ENCODE data around the gene NUMA1. TPM values are rescaled to one million over a fixed set of nuclear protein-coding genes. Genes with fewer than 3 reads are reported as not detected.

Gene NUMA1
- total RNA-seq, 2 experiments from 2014 or later, result 189 to 194 TPM

DNA sequence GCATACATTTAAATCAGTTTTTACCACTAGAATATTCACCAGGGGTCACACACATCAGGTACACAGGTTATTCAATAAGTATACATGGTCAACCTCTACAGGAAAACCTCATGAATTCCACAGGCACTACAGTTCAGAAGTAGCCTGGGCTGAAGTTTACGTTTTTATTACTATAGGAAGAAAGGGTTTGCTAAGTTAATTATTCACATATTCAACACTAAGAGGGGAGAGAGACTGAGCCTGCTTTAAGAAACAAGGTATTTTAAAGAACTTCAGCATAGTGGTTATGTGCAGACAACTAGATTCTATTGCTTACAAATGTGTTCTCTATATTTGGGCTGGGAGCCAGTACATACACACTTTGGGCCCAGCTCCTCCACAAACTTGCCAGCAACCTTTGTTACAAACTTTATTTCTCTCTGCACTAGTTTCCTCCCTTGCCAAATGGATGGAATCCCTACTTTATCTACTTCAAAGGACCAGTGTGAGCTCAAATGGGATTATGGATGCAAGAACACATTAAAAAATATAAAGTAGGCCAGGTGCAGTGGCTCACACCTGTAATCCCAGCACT, 49.8 kb downstream of the NUMA1 start:
- peaks cover 26% of the 10 kb centered on the region for H3K36me3 Mint-ChIP-seq (ENCODE audit: low read depth)
- H3K4me1 Mint-ChIP-seq (ENCODE audit: low read depth), result peaks cover 42% of the 10 kb centered on the region
- peak overlapping the region; percentile 13 for H3K27ac Mint-ChIP-seq
- CTCF ChIA-PET, result interaction anchor here (0.6 to 10.1 kb wide), 7 partner anchors 9 to 400 kb away, joined by 3 to 162 read pairs (median 4); no protein-coding TSS in a partner anchor
- no peaks in the 10 kb centered on the region for H3K27me3 Mint-ChIP-seq (ENCODE audit: low read depth)
- intact Hi-C loops (cut with micrococcal nuclease), result no loop called here
- no peaks in the 10 kb centered on the region for H3K9me3 Mint-ChIP-seq
- no peak overlapping the region for H3K4me3 Mint-ChIP-seq
- DNase-seq, result no peak

- intact Hi-C loops (cut with micrococcal nuclease), result loop anchor here (10.0 kb wide), 1 partner anchor 409 kb away; the partner anchor contains the start of gene CLPB
- H3K4me3 Mint-ChIP-seq, result no peak overlapping the region
- peak overlapping the region; percentile 84 for H3K27ac Mint-ChIP-seq
- peaks cover 31% of the 10 kb centered on the region for H3K36me3 Mint-ChIP-seq (ENCODE audit: low read depth)
- CTCF ChIA-PET, result interaction anchor here (0.7 to 10.1 kb wide), 11 partner anchors 9 to 118 kb away, joined by 4 to 162 read pairs (median 18); no protein-coding TSS in a partner anchor
- H3K4me1 Mint-ChIP-seq (ENCODE audit: low read depth), result peaks cover 37% of the 10 kb centered on the region
- no peaks in the 10 kb centered on the region for H3K9me3 Mint-ChIP-seq
- no peaks in the 10 kb centered on the region for H3K27me3 Mint-ChIP-seq (ENCODE audit: low read depth)
- DNase-seq, result no peak
Measured at GRCh38 chr11:72026090-72026489, 54.3 kb downstream of the NUMA1 start.

GRCh38 chr11:72024069-72024754, 56.1 kb downstream of the NUMA1 start:
- CTCF ChIA-PET, result interaction anchor here (0.5 to 10.1 kb wide), 25 partner anchors 9 to 407 kb away, joined by 3 to 162 read pairs (median 8); partner anchors contain the start of gene IL18BP

DNA sequence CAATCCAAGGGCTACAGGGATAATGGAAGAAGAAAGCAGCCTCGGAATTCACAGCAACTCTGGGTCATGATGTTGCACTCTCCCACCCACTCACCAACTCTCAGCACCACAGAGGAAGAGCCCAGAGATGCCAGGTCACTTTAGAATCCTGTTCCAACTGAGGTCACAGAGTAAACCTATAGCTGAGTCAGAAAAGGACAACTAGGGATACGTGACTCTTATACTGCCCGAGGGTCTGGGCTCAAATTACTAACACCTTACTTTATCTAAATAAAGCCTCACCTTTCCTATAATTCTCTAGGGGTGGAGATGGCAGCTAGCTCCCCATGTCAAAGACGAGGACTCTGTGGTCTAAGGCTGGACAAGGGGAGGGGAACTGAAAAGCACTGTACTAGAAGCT, 57.0 kb downstream of the NUMA1 start:
- Mint-ChIP-seq H3K9me3 (no peaks in the 10 kb centered on the region), H3K27ac (no peak overlapping the region), H3K4me3 (no peak overlapping the region), H3K27me3 (ENCODE audit: low read depth) (no peaks in the 10 kb centered on the region), H3K36me3 (ENCODE audit: low read depth) (peaks cover 50% of the 10 kb centered on the region), H3K4me1 (ENCODE audit: low read depth) (peaks cover 25% of the 10 kb centered on the region)
- DNase-seq, result no peak
- intact Hi-C loops (cut with micrococcal nuclease), result loop anchor here (10.0 kb wide), 1 partner anchor 411 kb away; the partner anchor contains the start of gene CLPB
- CTCF ChIA-PET, result interaction anchor here (0.6 to 10.1 kb wide), 8 partner anchors 10 to 121 kb away, joined by 3 to 162 read pairs (median 6); no protein-coding TSS in a partner anchor

More at GRCh38 chr11:72024069-72024754, 56.1 kb downstream of the NUMA1 start:
- H3K27ac Mint-ChIP-seq, result peak overlapping the region; percentile 84
- peaks cover 31% of the 10 kb centered on the region for H3K4me1 Mint-ChIP-seq (ENCODE audit: low read depth)
- H3K27me3 Mint-ChIP-seq (ENCODE audit: low read depth), result no peaks in the 10 kb centered on the region
- H3K36me3 Mint-ChIP-seq (ENCODE audit: low read depth), result peaks cover 46% of the 10 kb centered on the region
- H3K4me3 Mint-ChIP-seq, result no peak overlapping the region
- intact Hi-C loops (cut with micrococcal nuclease), result loop anchor here (2.0 to 10.0 kb wide), 2 partner anchors 57 to 411 kb away; partner anchors contain the start of genes CLPB, LRRC51 and NUMA1
- no peak for DNase-seq
- no peaks in the 10 kb centered on the region for H3K9me3 Mint-ChIP-seq

- CTCF ChIA-PET, result interaction anchor here (0.6 to 0.8 kb wide), 3 partner anchors 10 to 126 kb away, joined by 3 to 4 read pairs (median 4); no protein-coding TSS in a partner anchor
- DNase-seq, result no peak
- no peak overlapping the region for H3K4me3 Mint-ChIP-seq
- peaks cover 64% of the 10 kb centered on the region for H3K36me3 Mint-ChIP-seq (ENCODE audit: low read depth)
- intact Hi-C loops (cut with micrococcal nuclease), result no loop called here
- H3K27ac Mint-ChIP-seq, result no peak overlapping the region
- H3K27me3 Mint-ChIP-seq (ENCODE audit: low read depth), result no peaks in the 10 kb centered on the region
- no peaks in the 10 kb centered on the region for H3K9me3 Mint-ChIP-seq
- H3K4me1 Mint-ChIP-seq (ENCODE audit: low read depth), result no peaks in the 10 kb centered on the region
Measured at GRCh38 chr11:72018171-72018570, 62.2 kb downstream of the NUMA1 start.

- intact Hi-C loops (cut with micrococcal nuclease), result no loop called here
- peak; percentile 35 for DNase-seq
- H3K4me1 Mint-ChIP-seq (ENCODE audit: low read depth), result no peaks in the 10 kb centered on the region
- H3K27me3 Mint-ChIP-seq (ENCODE audit: low read depth), result no peaks in the 10 kb centered on the region
- H3K4me3 Mint-ChIP-seq, result no peak overlapping the region
- H3K9me3 Mint-ChIP-seq, result no peaks in the 10 kb centered on the region
- peaks cover 61% of the 10 kb centered on the region for H3K36me3 Mint-ChIP-seq (ENCODE audit: low read depth)
- peak overlapping the region; percentile 46 for H3K27ac Mint-ChIP-seq
- CTCF ChIA-PET, result interaction anchor here (0.6 to 2.5 kb wide), 8 partner anchors 10 to 168 kb away, joined by 3 to 9 read pairs (median 4); no protein-coding TSS in a partner anchor
Measured at GRCh38 chr11:72015511-72016061, 64.8 kb downstream of the NUMA1 start.

DNA sequence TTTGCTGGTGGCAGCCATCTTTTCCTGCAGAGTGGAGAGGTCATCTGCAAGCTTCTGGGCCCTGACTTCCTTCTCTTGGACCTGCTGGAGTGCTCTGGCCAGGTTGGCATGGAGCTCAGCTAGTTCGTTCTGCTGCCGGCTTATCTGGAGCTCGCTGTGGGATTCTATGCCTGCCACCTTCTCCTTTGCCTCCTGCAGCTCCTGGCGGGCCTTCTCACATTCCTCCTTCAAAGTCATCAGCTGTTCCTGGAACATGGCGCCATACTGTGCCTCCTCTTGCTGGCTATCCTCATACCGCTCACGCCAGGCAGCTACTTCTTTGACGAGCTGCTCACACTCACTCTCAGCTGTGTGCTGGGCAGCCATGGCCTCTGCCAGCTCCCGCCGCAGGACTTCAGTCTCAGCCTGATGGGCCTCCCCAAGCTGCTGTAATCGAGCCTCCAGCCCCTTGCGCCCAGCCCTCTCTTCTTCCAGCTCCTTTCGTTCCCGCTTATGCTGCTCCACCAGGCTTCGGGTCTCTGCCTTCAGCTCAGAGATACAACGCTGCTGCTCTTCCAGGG, 65.5 kb downstream of the NUMA1 start:
- no peaks in the 10 kb centered on the region for H3K27me3 Mint-ChIP-seq (ENCODE audit: low read depth)
- no peak for DNase-seq
- H3K36me3 Mint-ChIP-seq (ENCODE audit: low read depth), result peaks cover 55% of the 10 kb centered on the region
- intact Hi-C loops (cut with micrococcal nuclease), result no loop called here
- no peaks in the 10 kb centered on the region for H3K4me1 Mint-ChIP-seq (ENCODE audit: low read depth)
- no peaks in the 10 kb centered on the region for H3K9me3 Mint-ChIP-seq
- no peak overlapping the region for H3K27ac Mint-ChIP-seq
- H3K4me3 Mint-ChIP-seq, result no peak overlapping the region
- CTCF ChIA-PET, result interaction anchor here (1.3 to 2.5 kb wide), 6 partner anchors 10 to 130 kb away, joined by 3 to 9 read pairs (median 6); no protein-coding TSS in a partner anchor

DNA sequence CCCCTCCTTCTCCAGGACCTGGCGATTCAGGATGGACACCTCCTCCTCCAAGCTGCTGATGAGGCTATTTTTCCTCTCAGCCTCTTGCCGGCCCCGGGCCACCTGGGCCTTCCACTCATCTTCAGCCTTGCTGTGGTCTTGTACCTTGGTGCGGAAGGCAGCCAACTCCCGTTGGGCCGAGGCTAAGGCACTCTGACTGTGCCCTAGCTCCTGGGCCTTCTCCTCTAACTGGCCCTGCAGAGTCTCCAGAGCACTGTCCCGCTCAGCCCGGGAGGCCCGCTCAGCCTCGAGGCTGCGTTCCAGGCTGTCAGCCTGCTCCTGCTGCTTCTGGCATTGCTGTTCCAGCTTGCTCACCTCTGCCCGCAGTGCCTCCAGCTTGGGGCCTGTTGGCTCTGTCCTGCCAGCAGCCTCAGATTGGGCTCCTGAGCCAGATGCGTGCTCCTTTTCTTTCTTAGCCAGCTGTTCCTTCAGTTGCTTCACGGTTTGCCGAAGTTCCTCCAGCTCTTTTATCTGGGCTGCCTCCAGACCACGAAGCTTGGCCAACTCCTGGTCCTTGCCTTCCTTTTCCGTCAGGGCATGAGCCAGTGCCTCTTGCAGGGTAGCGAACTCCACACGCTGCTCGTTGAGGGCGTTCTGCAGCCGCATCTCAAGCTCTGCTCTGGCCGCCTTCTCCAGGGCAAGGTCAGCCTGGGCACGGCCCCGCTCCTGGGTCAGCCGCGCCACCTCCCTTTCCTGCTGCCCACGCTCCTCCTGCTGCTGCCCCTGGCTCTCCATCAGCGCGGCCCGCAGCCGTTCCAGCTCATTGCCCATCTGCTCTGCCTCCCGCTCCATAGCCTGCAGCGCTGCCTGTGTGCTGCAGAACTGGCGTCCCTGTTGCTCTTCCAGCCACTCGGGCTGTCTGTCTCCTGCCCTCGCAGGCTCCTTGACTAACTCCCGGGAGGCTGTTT, 66.3 kb downstream of the NUMA1 start:
- CTCF ChIA-PET, result interaction anchor here (0.6 to 2.5 kb wide), 5 partner anchors 11 to 262 kb away, joined by 4 to 9 read pairs (median 5); no protein-coding TSS in a partner anchor
- Mint-ChIP-seq H3K4me3 (no peak overlapping the region), H3K4me1 (ENCODE audit: low read depth) (no peaks in the 10 kb centered on the region), H3K27me3 (ENCODE audit: low read depth) (no peaks in the 10 kb centered on the region), H3K9me3 (no peaks in the 10 kb centered on the region), H3K27ac (no peak overlapping the region), H3K36me3 (ENCODE audit: low read depth) (peaks cover 51% of the 10 kb centered on the region)
- intact Hi-C loops (cut with micrococcal nuclease), result no loop called here
- DNase-seq, result no peak

GRCh38 chr11:72012897-72013721, 67.2 kb downstream of the NUMA1 start:
- no peaks in the 10 kb centered on the region for H3K4me1 Mint-ChIP-seq (ENCODE audit: low read depth)
- H3K27me3 Mint-ChIP-seq (ENCODE audit: low read depth), result no peaks in the 10 kb centered on the region
- no peak overlapping the region for H3K27ac Mint-ChIP-seq
- H3K9me3 Mint-ChIP-seq, result no peaks in the 10 kb centered on the region
- no peak for DNase-seq
- intact Hi-C loops (cut with micrococcal nuclease), result no loop called here
- CTCF ChIA-PET, result interaction anchor here (0.6 to 1.4 kb wide), 3 partner anchors 11 to 236 kb away, joined by 4 to 6 read pairs (median 5); no protein-coding TSS in a partner anchor
- H3K4me3 Mint-ChIP-seq, result no peak overlapping the region
- peaks cover 48% of the 10 kb centered on the region for H3K36me3 Mint-ChIP-seq (ENCODE audit: low read depth)

DNA sequence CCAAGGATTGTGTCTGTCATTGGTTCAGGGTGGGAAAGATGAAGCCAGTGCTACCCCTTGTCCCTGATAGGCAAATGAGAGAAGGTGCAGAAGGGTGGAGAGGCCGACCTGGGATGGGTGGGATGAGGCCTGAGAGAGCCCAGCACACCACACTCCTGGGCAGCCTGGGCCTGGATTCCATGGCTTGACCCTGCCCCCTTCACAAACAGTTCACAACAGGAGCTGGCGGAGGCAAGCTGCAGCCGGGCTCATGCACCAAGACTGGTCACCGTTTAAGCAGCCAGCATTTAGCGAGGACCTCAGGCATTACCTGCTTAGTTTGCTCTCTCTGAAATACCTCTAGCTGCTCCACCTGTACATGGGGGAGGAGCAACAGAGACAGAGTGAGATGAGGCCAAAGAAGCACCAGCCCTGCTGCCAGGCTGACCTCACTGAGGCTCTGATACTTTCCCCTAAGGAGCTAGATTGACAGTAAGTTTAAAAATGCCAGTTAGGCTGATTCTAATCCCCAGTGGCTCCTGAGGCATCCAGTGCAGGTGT, 68.2 kb downstream of the NUMA1 start:
- no peak overlapping the region for H3K4me3 Mint-ChIP-seq
- no peak overlapping the region for H3K27ac Mint-ChIP-seq
- peaks cover 48% of the 10 kb centered on the region for H3K36me3 Mint-ChIP-seq (ENCODE audit: low read depth)
- H3K27me3 Mint-ChIP-seq (ENCODE audit: low read depth), result no peaks in the 10 kb centered on the region
- intact Hi-C loops (cut with micrococcal nuclease), result no loop called here
- H3K4me1 Mint-ChIP-seq (ENCODE audit: low read depth), result no peaks in the 10 kb centered on the region
- DNase-seq, result no peak
- CTCF ChIA-PET, result interaction anchor here (0.6 to 1.4 kb wide), 2 partner anchors 9 to 12 kb away, joined by 3 to 6 read pairs; no protein-coding TSS in a partner anchor
- no peaks in the 10 kb centered on the region for H3K9me3 Mint-ChIP-seq

Data from activated naive CD4-positive, alpha-beta T cell treated with anti-CD3 and anti-CD28 coated beads for 36 hours (primary cell).